ENCODE results near the gene ENTPD6.
A peak's percentile ranks its signal among the peaks of the same experiment; 100 is the strongest.

The ENTPD6 gene

GRCh38 chr20:25245461-25245860 is 49.9 kb downstream of the ENTPD6 start:
- no peak for DNase-seq

- DNase-seq: no peak
Measured at GRCh38 chr20:25246182-25246999, 50.9 kb downstream of the ENTPD6 start.

GRCh38 chr20:25247000-25247517 is 51.5 kb downstream of the ENTPD6 start:
- peak; percentile 62 for DNase-seq

- DNase-seq: no peak
Measured at GRCh38 chr20:25247518-25247955, 52.0 kb downstream of the ENTPD6 start.

- peak; percentile 71 for DNase-seq
Measured at GRCh38 chr20:25247956-25248785, 52.7 kb downstream of the ENTPD6 start, which contains the start of gene PYGB. Gene PYGB, plus strand, starts transcription at chr20:25248085. Its CDS starts 94 bp downstream, at chr20:25248179.

GRCh38 chr20:25248786-25249172 is 53.3 kb downstream of the ENTPD6 start:
- DNase-seq: no peak

GRCh38 chr20:25249198-25249931 is 53.9 kb downstream of the ENTPD6 start:
- DNase-seq: no peak

- DNase-seq: no peak
Measured at GRCh38 chr20:25250508-25250907, 55.0 kb downstream of the ENTPD6 start.

- no peak for DNase-seq
Measured at GRCh38 chr20:25251019-25251418, 55.5 kb downstream of the ENTPD6 start.

GRCh38 chr20:25251558-25251957 is 56.0 kb downstream of the ENTPD6 start:
- no peak for DNase-seq

GRCh38 chr20:25252230-25252651 is 56.7 kb downstream of the ENTPD6 start:
- DNase-seq: no peak

- DNase-seq: no peak
Measured at GRCh38 chr20:25252686-25253421, 57.3 kb downstream of the ENTPD6 start.

GRCh38 chr20:25253606-25254275 is 58.2 kb downstream of the ENTPD6 start:
- DNase-seq: no peak

GRCh38 chr20:25254571-25254970 is 59.1 kb downstream of the ENTPD6 start:
- no peak for DNase-seq

GRCh38 chr20:25254986-25255680 is 59.6 kb downstream of the ENTPD6 start:
- no peak for DNase-seq

GRCh38 chr20:25256226-25256859 is 60.8 kb downstream of the ENTPD6 start:
- no peak for DNase-seq

GRCh38 chr20:25257130-25257529 is 61.6 kb downstream of the ENTPD6 start:
- no peak for DNase-seq

GRCh38 chr20:25257756-25258475 is 62.4 kb downstream of the ENTPD6 start:
- no peak for DNase-seq

GRCh38 chr20:25258476-25258805 is 62.9 kb downstream of the ENTPD6 start:
- DNase-seq: no peak

- no peak for DNase-seq
Measured at GRCh38 chr20:25258828-25259227, 63.3 kb downstream of the ENTPD6 start.
